GM21360 (cell line): ENCODE measurements around the gene RNF150.

Experiments
- ATAC-seq: cut with Tn5 transposase; IDR thresholded peaks from one replicate; pipeline ENCODE4 v1.9.1; 2021; ENCODE audit warnings: mild to moderate bottlenecking, moderate library complexity; ENCODE audit not compliant: unreplicated experiment

Gene RNF150

DNA sequence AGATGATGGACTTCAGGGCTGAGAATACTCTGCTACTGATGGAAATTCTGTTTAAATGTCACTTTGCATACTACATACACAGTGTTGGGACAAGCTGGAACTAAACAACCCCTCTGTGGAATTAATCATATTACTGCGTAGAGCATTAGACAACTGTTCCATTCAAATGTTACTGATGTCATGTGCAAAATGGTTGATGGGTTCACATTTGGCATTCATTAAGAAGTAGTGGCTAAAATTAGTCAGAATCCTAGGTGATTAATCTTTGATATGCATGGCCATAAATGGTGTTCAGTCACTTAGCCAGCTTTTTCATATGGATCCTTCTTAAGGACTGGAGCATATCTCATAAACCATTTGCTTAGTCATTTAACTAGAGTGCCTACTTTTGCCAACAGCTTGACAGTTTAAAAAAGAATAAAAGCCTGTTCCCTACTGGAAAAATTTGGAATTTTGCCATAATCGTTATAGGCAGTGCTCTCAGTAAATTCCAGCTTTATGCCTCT is 105.2 kb downstream of the RNF150 start:
- no peak for ATAC-seq

DNA sequence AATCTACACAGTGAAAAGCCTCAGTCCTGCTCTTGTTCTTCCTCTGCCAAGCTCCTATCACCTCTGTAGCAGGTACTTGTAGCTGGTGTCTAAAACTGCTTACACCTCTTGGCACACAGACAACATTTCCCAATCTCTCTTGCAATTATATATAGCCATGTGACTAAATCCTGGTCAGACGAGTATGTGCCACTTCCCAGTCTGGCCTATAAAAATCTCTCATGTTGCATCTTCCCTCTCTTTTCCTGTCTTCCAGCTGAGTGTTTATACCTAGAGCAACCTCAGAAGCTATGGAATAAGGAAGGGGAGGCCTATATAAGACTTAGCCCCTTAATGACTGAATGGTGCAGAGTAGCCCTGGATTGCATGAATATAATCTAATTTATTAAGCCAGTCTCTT is 105.8 kb downstream of the RNF150 start:
- ATAC-seq, result no peak

DNA sequence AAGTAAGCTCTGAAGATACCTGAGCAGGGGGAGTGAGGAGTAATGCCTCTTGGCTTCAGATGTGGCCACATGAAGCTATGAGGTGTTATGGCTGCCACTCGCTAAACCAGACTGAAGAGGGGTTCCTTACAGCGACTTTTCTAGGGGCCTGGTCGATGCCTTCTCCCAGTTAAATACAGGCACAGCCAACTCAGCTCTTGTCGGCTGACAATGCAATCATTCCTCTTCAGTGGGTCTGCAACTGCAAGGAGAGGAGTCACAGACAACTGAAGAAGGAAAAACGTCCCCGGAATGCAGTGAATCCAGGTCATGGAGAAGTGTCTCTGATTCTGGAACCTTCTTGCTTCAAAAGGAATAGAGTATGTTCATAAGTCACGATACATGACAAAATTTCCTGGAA is 106.4 kb downstream of the RNF150 start:
- ATAC-seq, result no peak

DNA sequence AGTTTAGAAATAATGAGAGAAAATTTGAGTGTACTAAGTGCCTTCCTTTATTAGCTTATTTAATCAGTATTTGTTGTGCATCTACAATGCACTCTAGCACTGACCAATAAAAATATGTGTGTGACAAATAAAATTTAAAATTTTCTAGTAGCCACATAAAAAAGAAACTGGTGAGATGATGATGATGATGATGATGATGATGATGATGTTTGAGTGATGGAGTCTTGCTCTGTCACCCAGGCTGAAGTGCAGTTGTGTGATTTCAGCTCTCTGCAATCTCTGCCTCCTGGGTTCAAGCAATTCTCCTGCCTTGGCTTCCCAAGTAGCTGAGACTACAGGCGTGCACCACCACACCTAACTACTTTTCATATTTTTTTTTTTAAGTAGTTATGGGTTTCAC is 110.2 kb downstream of the RNF150 start:
- ATAC-seq, result no peak

DNA sequence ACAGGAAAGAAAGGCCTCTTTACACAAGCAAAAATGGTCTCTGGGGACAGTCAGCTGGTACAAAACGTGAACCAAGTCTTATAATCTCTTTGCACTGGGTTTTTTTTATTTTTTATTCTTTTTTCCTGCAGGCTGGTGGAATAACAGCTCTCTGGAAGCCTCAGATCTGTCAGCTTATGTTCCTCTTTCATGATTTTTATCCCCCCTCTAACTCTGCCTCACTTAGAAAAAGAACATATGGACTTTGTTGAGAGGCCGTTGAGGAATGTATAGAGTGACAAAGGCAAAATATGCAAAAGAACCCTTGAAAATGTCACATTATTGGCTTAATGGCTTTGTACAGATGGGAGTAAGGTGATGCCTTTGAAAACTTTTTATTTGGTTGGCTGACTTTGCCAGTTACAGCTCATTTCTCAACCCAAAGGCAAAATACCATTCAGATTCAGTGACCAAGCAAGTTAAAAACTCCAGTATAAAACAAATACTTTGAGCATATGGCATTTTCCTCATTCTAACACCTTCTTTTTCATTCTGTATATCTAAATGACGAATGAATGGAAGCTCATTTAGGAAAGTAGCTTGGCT is 111.1 kb downstream of the RNF150 start:
- no peak for ATAC-seq

DNA sequence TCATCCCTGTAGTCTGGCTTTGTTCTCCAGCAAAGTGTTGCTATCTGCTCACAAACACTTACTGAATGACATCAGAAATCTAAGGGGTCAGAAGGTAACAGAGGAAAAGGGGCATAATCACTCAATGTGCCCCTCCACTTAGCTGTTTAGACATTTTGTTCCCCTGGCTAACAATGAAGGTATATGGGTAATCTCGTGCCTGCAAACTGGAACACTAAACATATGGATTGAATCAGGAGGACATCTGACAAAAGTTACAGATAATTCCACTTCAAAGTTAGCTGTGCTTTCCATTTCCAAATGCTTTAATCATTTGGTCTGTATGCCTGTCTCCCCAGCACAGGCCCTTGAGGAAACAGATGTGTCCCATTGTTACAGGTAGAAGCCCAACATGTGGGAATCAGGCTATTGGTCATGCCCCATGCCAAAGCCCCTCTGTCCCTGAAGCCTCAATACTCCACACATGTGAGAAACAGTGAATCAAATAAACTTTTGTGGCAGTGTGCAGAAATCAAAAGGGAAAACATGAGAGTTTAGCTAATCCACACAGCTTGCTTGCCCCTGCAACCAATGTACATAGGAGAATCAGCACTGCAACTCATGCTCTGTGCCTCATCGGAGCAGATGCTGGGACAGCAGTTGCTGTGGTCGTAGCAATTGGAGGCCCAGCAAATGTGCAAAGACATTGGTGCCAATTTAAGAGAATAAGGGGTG is 111.7 kb downstream of the RNF150 start:
- ATAC-seq, result no peak

DNA sequence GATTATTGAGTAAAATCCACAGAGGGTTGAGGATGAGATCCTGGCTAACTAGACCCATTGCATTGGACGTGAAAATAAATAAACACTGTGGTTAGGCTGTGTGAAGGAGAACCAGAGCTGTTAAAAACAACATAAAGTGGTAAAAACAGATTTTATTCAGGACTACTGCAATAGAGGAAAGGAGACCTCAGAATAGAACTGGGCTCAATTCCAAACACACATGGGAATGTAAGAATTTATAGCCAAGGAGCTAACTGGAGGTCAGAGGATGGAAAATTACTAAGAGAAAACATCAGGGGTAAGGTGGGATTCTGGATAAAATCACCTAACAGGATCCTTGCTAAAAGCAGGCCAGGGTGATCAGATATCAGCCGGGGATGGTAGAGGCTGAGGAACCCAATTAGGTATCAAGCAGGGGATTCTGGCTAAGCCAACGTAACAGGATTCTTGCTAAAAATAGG is 112.4 kb downstream of the RNF150 start:
- no peak for ATAC-seq

DNA sequence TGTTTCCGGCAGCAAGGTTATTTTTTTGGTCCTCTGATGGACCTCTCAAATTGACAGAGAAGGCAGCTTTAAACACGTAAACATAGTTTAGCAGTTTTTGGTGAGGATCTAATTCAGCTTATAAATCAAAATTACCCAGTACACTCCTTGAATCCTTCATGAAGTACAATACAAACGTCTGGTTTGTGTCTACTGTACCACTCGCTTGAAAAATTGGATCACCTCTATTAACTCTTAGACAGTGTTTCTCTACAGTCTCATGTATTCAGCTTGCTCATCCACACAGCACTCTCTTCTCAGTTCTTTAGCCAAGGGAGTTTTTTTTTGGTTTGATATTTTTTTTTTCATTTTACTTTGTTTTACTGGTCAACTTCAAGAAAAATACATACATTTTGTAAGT is 113.5 kb downstream of the RNF150 start:
- no peak for ATAC-seq

DNA sequence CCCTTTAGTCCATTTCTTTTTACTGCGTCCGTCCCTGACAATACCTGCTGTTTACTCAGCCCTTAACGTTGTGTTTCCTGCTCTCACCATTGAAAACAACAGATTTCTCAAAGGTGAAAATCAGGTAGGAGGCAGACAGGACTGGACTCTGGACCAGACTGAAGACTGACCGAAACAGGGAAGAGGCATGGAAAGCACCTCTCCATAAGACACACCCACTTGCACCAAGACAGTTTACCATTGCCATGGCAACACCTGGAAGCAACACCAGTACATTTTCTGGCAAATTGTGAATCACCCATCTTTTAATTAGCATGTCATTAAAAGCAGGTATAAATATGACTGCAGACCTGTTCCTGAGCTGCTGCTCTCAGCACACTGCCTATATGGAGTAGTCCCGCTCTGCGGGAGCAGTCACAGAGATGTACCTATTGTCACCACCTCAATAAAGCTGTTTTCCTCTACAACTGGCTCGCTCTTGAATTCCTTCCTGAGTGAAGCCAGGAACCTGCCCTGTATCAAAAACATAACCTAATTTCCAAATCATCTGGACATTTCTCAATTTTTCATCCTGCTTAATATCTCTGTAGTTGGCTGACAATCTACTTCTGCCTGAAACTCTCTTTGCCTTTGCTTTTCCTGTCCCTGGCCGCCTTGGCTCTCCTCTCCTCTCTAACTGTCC is 117.0 kb downstream of the RNF150 start:
- ATAC-seq, result no peak

DNA sequence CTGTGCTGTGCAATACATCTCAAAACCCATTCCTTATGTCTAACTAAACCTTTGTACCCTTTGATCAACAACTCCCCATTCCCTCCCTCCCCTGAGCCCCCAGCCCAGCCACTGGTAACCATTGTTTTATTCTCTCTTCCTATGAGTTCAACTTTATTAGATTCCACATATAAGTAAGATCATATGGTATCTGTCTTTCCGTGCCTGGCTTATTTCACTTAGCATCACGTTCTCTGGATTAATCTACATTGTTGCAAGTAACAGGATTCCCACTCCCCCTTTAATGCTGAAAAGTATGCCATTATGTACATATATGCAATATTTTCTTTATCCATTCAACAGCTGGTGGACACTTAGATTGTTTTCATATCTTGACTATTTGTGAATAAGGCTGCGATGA is 119.4 kb downstream of the RNF150 start:
- ATAC-seq, result no peak

DNA sequence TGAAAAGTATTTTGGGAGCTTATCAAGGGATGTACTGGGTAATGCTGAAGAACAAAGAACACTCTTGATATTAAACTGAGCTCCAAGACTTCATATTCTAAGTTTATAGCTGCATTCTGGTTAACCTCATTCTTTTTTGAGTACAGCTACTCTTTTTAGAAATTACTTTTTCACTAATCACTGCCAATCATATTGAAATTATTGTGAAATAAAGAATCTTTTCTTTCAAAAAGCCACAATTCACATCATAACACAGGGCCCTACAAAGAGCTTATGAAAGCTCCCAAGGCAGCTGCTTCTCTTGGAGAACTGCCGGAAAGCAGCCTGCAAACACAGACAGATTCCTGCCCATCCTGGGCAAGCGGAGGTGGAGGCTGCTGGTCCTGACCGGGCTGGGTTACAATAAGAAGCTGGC is 121.4 kb downstream of the RNF150 start:
- no peak for ATAC-seq

DNA sequence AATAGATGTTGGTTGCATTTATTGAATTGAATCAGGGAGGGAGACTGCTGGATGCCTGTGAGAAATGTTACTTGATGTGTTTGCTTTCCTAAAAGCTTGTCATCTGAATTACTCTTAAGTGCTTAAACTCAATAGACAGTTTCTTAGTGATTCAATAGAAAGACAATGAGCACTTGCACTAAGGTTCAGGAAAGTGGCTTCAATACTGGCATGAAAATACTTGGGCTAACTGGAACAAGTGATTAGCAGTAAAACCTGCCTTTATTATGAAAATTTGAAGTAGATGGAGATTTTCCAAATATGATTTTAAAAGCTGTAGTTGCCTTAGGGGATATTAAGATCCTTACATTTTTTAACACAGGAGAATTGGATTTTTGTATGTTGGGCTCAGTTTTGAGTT is 123.3 kb downstream of the RNF150 start:
- ATAC-seq, result no peak

DNA sequence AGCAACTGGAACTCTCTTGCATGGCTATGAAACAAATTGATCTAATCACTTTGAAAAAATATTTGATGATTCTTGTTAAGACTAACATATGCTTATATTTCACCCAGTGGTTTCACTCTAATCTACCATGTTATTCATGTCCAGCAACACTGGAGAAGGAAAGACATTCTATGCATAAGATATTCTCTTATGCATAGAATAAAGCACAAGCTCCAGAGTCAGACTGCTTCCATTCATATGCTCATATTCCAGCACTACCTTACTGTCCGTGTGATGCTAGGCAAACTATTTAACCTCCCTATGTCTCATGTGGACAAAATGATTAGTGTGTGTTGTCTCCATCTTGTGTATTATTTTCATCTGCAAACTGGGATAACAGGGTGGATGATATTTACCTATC is 124.1 kb downstream of the RNF150 start:
- no peak for ATAC-seq

DNA sequence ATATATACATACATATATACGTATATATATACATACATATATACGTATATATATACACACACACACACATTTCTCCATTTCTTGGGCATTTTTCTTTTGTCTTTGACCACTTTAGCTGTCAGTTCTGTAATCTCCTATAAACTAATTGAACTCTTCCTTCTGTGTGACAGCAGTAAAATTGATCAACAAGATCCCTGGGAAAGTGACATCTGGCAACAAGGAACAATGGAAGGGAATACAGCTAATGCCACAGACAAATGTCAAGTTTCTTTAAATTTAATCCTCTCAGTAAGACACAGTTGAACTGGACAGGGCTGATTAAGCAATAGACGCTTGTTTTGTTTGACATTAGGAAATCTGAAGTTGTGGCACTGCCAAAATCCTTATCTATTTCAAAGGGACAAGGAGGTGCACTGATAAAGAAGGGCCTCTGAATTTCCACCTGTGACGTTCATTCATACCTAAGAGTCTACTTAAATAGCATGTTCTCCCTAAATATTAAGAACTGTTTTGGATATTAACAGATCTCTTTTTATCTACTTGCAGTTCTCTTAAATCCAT is 126.9 kb downstream of the RNF150 start:
- ATAC-seq, result no peak

DNA sequence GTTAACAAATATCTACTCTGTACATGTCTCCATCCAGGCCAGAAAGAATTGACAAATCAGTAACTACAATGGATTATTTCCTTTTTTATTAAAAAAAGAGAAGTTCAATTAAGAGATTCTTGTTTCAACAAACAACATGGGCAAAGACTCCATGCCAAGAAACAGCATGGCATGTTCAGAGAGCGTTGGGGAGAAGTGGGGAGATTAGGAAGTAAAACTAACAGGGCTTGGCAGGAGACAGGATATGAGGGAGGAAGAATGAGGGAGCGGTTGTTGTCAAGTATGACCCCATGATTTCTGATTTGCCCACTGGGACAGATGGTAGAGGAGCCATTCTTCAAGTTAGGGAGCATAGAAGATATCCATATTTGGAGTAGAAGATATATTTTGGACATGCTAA is 128.4 kb downstream of the RNF150 start:
- no peak for ATAC-seq

DNA sequence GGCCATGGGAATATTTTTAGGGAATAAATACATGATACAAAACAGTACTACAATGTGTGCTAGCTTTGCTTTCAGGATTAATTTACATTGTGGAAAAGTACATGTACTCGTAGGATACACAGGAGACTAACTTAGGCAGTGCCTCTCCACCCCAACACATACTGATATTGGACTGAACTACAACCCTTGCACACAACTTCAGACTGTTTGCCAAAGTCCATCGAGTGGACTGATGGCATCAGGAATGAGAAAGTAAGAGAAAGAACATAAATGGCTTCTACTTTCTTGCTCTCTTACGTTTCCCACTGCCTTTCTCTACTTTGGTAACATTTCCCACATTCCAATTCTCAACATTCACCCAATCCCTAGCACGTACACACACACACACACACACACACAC is 130.1 kb downstream of the RNF150 start:
- no peak for ATAC-seq

DNA sequence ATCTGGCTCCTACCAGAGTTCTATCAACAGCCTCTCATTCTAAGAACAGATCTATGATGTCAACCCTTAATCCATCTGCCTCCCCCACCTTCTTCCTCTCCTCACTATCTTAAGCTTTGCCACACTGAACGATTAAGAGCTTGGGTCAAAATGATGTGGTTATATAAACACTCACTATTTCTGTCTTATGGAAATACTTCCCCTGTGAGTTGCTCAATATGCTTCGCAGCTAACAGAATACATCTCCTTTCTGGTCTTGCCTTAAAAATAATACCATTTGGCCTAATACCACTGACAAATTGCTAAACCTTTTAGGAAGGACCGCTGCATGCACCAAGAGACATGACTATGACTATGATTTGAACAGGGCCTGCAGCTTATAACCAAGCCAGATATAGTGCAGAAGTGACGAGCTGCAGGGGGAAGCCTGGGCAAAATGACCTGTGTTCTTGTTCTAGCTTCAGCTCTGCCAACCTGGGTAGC is 130.9 kb downstream of the RNF150 start:
- no peak for ATAC-seq

DNA sequence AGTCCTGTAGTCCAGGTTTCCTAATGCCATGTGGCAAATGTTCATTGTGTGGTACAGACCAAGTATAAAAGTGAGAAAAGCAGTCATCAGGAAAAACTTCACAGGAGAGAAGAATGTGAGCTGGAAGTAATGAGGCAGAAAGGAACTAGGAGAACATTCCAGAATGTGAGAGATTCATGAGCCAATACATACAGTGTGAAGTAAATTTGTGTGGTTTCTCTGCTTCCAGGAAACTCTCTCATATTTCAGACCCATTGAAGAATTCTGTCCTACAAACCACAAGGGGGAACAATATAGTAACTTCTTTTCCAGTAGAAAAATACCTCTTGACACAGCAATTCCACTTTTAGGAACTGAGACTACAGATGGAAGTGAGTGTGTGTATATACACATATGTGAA is 136.5 kb downstream of the RNF150 start:
- no peak for ATAC-seq

DNA sequence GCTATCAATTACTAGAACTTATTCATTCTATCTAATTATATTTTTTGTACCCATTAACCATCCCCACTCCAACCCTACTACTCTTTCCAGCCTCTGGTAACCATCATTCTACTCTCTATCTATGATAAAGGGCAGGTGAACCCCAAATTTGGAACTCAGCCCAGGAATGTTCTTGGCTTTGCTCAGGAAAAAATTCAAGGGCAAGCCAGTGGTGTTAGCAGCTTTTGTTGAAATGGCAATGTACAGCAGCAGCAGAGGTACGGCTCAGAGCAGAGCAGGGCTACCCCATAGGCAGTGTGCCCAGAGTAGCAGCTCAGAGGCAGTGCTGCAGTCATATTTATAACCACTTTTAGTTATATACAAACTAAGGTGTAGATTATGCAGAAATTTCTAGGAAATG is 138.2 kb downstream of the RNF150 start:
- ATAC-seq, result no peak

DNA sequence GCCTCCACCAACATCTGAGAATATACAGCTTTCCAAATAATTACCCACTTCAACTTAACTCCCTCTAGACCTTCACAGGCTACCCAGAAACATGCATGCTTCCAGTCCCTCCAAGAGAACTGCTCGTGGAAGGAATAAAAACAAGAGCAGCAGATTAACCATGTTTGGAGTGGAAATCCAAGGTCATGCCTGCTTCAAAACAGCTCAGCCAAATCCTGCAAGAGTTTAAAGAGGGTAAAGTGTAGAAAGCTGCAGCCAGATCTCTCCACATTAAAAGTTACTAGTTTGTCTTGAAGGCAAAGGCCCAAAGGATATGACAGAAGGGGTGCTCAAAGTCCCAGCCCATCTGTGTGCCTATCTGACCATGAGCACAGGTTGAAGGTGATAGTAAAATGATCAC is 139.3 kb downstream of the RNF150 start:
- no peak for ATAC-seq

DNA sequence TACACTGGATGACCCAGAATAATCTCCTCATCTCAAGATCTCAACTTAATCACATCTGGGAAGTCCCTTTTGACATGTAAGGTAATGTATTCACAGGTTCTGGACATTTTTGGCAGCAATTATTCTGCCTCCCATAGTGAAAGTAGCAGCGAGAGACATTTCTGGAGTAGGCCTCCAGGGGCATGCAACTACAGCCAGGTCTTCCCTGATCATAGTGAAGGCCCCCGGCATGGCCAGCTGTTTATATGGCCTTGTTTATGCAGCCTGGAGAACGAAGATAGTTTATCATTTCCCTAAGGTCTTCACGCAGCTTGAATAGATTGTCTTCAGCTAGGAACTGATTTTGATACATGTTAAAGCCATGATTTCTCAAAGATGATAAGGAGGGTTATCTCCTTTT is 139.9 kb downstream of the RNF150 start:
- no peak for ATAC-seq

DNA sequence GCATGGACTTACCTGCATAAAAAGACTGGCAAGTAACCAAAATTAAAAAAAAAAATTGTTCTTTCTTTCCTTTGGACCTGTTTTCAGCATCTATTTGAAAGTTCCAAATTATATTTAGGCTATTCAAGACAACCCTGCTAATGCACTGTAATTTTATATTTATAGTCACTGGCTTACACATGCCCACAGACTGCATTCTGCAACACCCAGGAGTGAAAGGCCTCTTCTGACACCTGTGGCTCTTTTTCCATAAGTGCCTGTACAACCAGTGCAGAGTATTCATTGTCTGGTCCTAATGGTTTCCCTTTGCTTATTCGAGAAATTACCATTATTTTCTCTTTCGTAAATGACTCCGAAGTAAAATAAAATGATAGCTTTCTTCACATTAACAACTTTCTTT is 143.3 kb downstream of the RNF150 start:
- ATAC-seq, result no peak
